ENCODE results near the gene OCRL. TPM values are rescaled to one million over a fixed set of nuclear protein-coding genes. Genes with fewer than 3 reads are reported as not detected.
A peak's percentile ranks its signal among the peaks of the same experiment; 100 is the strongest.

The OCRL gene
- total RNA-seq, 1 donor from 2014 or later, result 24.2 TPM

DNA sequence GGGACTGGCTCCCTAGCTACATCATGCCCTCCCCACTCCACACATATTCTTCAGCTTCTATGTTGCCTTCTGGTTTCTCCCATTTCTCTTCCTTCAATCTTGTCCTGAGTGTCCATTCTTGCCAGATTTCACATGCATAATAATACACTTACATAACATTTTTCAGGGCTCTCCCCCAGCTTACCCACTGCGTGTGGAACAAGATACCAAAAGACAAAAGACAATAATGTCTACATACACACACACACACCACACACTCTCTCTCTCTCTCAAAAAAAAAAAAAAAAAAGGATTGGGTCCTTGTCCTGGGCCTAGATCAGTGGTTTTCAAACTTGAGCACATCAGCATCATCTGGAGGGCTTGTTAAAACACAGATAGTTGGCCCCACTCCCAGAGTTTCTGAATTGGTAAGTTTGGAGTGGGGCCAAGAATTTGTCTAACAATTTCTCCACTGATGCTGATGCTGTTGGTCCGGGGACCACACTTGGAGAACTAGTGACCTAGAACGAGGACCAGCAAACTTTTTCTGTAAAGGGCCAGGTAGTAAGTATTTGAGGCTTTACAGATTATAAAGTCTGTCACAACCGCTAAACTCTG, 10.3 kb upstream of the OCRL start:
- H3K27me3 Mint-ChIP-seq (ENCODE audit: unreplicated experiment), result no peaks in the 10 kb centered on the region
- no peak overlapping the region for H3K27ac Mint-ChIP-seq (ENCODE audit: unreplicated experiment)
- no peak for DNase-seq (ENCODE audit: low spot score)
- H3K36me3 Mint-ChIP-seq (ENCODE audit: low read depth, unreplicated experiment), result no peaks in the 10 kb centered on the region
- H3K9me3 Mint-ChIP-seq (ENCODE audit: unreplicated experiment), result no peaks in the 10 kb centered on the region
- no peak overlapping the region for H3K4me3 Mint-ChIP-seq (ENCODE audit: unreplicated experiment)
- no peak for TF ChIP-seq CTCF (IDR thresholded peaks at IDR 0.05; ENCODE audit: unreplicated experiment)
- H3K4me1 Mint-ChIP-seq (ENCODE audit: unreplicated experiment), result no peaks in the 10 kb centered on the region

DNA sequence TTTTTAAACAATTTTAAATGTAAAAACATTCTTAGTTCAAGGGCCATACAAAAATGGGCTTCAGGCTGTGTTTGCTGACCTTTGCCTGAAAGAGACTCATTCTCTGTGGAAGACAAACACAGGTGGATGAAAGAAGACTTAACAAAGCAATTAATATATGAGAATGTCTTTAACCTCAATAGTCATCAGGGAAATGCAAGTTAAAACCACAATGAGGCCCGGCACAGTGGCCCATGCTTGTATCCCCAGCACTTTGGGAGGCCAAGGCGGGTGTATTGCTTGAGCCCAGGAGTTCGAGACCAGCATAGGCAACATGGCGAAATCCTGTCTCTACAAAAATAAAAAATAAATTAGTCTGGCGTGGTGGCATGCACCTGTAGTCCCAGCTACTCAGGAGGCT, 9.6 kb upstream of the OCRL start:
- DNase-seq (ENCODE audit: low spot score), result no peak
- no peak for TF ChIP-seq CTCF (IDR thresholded peaks at IDR 0.05; ENCODE audit: unreplicated experiment)
- H3K27me3 Mint-ChIP-seq (ENCODE audit: unreplicated experiment), result no peaks in the 10 kb centered on the region
- H3K9me3 Mint-ChIP-seq (ENCODE audit: unreplicated experiment), result no peaks in the 10 kb centered on the region
- H3K36me3 Mint-ChIP-seq (ENCODE audit: low read depth, unreplicated experiment), result no peaks in the 10 kb centered on the region
- no peak overlapping the region for H3K27ac Mint-ChIP-seq (ENCODE audit: unreplicated experiment)
- H3K4me3 Mint-ChIP-seq (ENCODE audit: unreplicated experiment), result no peak overlapping the region
- H3K4me1 Mint-ChIP-seq (ENCODE audit: unreplicated experiment), result no peaks in the 10 kb centered on the region

DNA sequence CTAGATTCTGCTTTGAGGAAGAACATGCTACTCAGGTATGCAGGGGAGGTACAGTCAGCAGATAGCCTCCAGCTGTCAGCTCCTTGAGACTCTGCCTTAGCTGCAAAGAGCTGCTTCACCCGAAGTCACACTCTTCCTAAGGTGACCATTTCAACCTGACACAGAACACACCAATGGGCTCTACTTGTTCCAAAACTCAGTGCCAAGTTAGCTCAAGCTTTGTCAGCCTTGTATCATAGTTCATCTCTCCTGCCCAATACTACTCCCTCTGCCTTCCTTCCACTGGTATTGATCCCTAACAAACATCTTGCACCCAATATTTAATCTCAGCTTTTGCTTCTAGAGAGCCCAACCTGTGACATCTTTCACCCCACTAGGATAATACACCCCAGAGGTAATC, 8.9 kb upstream of the OCRL start:
- Mint-ChIP-seq H3K9me3 (ENCODE audit: unreplicated experiment) (no peaks in the 10 kb centered on the region), H3K36me3 (ENCODE audit: low read depth, unreplicated experiment) (no peaks in the 10 kb centered on the region), H3K27ac (ENCODE audit: unreplicated experiment) (no peak overlapping the region), H3K27me3 (ENCODE audit: unreplicated experiment) (no peaks in the 10 kb centered on the region), H3K4me3 (ENCODE audit: unreplicated experiment) (no peak overlapping the region), H3K4me1 (ENCODE audit: unreplicated experiment) (no peaks in the 10 kb centered on the region)
- TF ChIP-seq CTCF (IDR thresholded peaks at IDR 0.05; ENCODE audit: unreplicated experiment), result no peak
- DNase-seq (ENCODE audit: low spot score), result no peak

GRCh38 chrX:129534816-129535578, 5.1 kb upstream of the OCRL start:
- no peak for DNase-seq (ENCODE audit: low spot score)
- Mint-ChIP-seq H3K4me3 (ENCODE audit: unreplicated experiment) (no peak overlapping the region), H3K4me1 (ENCODE audit: unreplicated experiment) (no peaks in the 10 kb centered on the region), H3K36me3 (ENCODE audit: low read depth, unreplicated experiment) (no peaks in the 10 kb centered on the region), H3K27ac (ENCODE audit: unreplicated experiment) (no peak overlapping the region), H3K27me3 (ENCODE audit: unreplicated experiment) (no peaks in the 10 kb centered on the region), H3K9me3 (ENCODE audit: unreplicated experiment) (no peaks in the 10 kb centered on the region)
- TF ChIP-seq CTCF (IDR thresholded peaks at IDR 0.05; ENCODE audit: unreplicated experiment), result no peak

DNA sequence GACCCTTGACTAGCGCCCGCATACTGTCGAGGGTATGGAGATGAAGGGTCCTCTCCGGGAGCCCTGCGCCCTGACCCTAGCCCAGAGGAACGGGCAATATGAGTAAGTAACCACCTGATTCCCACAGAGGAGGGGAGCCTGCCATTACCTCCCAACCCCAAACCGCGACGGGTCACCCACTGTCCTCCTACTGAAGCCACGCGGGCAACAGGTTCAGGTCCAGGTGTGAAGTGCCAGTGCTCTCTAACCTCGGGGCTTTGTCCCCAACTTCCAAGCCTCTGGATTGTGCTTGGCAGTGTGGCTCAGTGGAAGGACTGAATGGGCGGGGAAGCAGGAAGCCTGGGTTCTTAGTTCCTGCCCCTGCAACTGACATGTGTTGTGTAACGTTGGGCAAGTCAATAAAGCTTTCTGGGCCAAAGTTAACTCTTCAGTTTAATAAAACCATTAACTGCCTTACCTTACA, 694 bp downstream of the OCRL start:
- Mint-ChIP-seq H3K27ac (ENCODE audit: unreplicated experiment) (no peak overlapping the region), H3K4me3 (ENCODE audit: unreplicated experiment) (peak overlapping the region; percentile 82), H3K36me3 (ENCODE audit: low read depth, unreplicated experiment) (no peaks in the 10 kb centered on the region), H3K27me3 (ENCODE audit: unreplicated experiment) (no peaks in the 10 kb centered on the region), H3K4me1 (ENCODE audit: unreplicated experiment) (peaks cover 5% of the 10 kb centered on the region), H3K9me3 (ENCODE audit: unreplicated experiment) (no peaks in the 10 kb centered on the region)
- peak; percentile 4 for DNase-seq (ENCODE audit: low spot score)
- TF ChIP-seq CTCF (IDR thresholded peaks at IDR 0.05; ENCODE audit: unreplicated experiment), result no peak

Measured in endothelial cell (in vitro differentiated cells).